Transverse colon (tissue), 4 donors: ENCODE results near the gene TFAP2D. TPM values are rescaled to one million over a fixed set of nuclear protein-coding genes. Genes with fewer than 3 reads are reported as not detected.

ENCODE experiments used
- DNase-seq: peaks from one replicate; pipeline ENCODE4 v3.0.0-alpha.2; 2019
- H3K27ac ChIP-seq, 4 donors: fragments of 200-600 bp; sonication (generic); 2 replicates each; pipeline ENCODE4 v1.5.1; 2016 to 2018; ENCODE audit warnings: inconsistent platforms in 4 of 4
- H3K27me3 ChIP-seq: fragments of 200-600 bp; sonication (generic); 2 replicates; pipeline ENCODE4 v1.5.1; 2017; ENCODE audit warnings: inconsistent platforms
- H3K36me3 ChIP-seq, 4 donors: fragments of 200-600 bp; sonication (generic); 2 replicates each; pipeline ENCODE4 v1.5.1; 2017 to 2019; ENCODE audit warnings: inconsistent platforms in 4 of 4
- H3K4me1 ChIP-seq, 4 donors: fragments of 200-600 bp; sonication (generic); 2 replicates each; pipeline ENCODE4 v1.5.1; 2017 to 2020; ENCODE audit warnings: inconsistent platforms in 4 of 4
- H3K4me3 ChIP-seq, 4 donors: fragments of 200-600 bp; sonication (generic); 1 replicate in 1 of 4; 2 replicates in 3 of 4; pipeline versions ENCODE4 v1.5.1 to v1.6.1; 2017 to 2019; ENCODE audit warnings: inconsistent platforms in 4 of 4
- H3K9me3 ChIP-seq, 2 donors: fragments of 200-600 bp; sonication (generic); 2 replicates each; pipeline ENCODE4 v1.5.1; 2017 to 2019; ENCODE audit warnings: inconsistent platforms in 2 of 2
- CTCF ChIP-seq, 5 experiments: fragments of 200-600 bp in 3 of 5; fragments of 450-650 bp in 2 of 5; sonication (generic) in 3 of 5; IDR thresholded peaks; 1 replicate in 2 of 5; 2 replicates in 3 of 5; pipeline ENCODE4 v1.5.1; 2016 to 2017; ENCODE audit warnings: antibody characterized with exemption in 5 of 5, inconsistent platforms in 3 of 5, mild to moderate bottlenecking in 2 of 5, moderate library complexity in 1 of 5
- EP300 ChIP-seq: sonication (generic); formaldehyde crosslinking; IDR thresholded peaks from one replicate; pipeline ENCODE4 v1.6.1; 2017; ENCODE audit warnings: antibody characterized with exemption, low read depth
- POLR2A ChIP-seq: fragments of 450-650 bp; IDR thresholded peaks from one replicate; pipeline ENCODE4 v1.6.1; 2016; ENCODE audit warnings: antibody characterized with exemption, mild to moderate bottlenecking, moderate library complexity
- POLR2AphosphoS5 ChIP-seq, 3 donors: sonication (generic); formaldehyde crosslinking; IDR thresholded peaks; one replicate each; pipeline ENCODE4 v1.6.1; 2016; ENCODE audit warnings: antibody characterized with exemption in 3 of 3
- WGBS, 2 donors: methylation state at CpG; one replicate each; pipeline ENCODE4 v1.1.5; 2018; ENCODE audit warnings: low coverage in 1 of 2; 5-methylcytosine and 5-hydroxymethylcytosine counted together
- in situ Hi-C, 4 donors: fragments of 200-750 bp; cut with MboI; loops; one replicate each; pipeline versions ENCODE4 v1.15.0 to v1.15.1; 2017; ENCODE audit warnings: low sequenced_read_pairs in 3 of 4, low pct_ligation_motif_present in 1 of 4, low pct_unique_long_range_greater_than_20kb in 1 of 4
- intact Hi-C: fragments of 100-400 bp; cut with DNase I; formaldehyde crosslinking; loops from one replicate; pipeline ENCODE4 v1.15.1; 2023; ENCODE audit warnings: low total_unique reads
- total RNA-seq, 4 donors: library from RNA; depleted of rRNA; stranded (reverse); fragments of >200 nt; gene quantifications; one replicate each; pipeline ENCODE4 v1.1.0, GENCODE V29; 2016

TFAP2D gene
- total RNA-seq, 4 donors from 2014 or later, result not detected

GRCh38 chr6:50716899-50717509, 3.7 kb downstream of the TFAP2D start:
- peaks cover 84% of the 10 kb centered on the region for H3K27me3 ChIP-seq
- no peak for DNase-seq
- H3K4me1 ChIP-seq, result no peaks in the 10 kb centered on the region
- TF ChIP-seq POLR2A (no peak), POLR2AphosphoS5 (IDR thresholded peaks at IDR 0.05) (no peak), CTCF (IDR thresholded peaks at IDR 0.05) (no peak), EP300 (no peak)
- H3K27ac ChIP-seq, result no peak overlapping the region
- no peak overlapping the region for H3K4me3 ChIP-seq
- intact Hi-C loops (no loop called here), in situ Hi-C loops (no loop called here)
- 7 to 10% methylated on average over 12 to 14 of the region's 14 CpGs for WGBS, 2 donors
- no peaks in the 10 kb centered on the region for H3K9me3 ChIP-seq
- H3K36me3 ChIP-seq, result no peaks in the 10 kb centered on the region

DNA sequence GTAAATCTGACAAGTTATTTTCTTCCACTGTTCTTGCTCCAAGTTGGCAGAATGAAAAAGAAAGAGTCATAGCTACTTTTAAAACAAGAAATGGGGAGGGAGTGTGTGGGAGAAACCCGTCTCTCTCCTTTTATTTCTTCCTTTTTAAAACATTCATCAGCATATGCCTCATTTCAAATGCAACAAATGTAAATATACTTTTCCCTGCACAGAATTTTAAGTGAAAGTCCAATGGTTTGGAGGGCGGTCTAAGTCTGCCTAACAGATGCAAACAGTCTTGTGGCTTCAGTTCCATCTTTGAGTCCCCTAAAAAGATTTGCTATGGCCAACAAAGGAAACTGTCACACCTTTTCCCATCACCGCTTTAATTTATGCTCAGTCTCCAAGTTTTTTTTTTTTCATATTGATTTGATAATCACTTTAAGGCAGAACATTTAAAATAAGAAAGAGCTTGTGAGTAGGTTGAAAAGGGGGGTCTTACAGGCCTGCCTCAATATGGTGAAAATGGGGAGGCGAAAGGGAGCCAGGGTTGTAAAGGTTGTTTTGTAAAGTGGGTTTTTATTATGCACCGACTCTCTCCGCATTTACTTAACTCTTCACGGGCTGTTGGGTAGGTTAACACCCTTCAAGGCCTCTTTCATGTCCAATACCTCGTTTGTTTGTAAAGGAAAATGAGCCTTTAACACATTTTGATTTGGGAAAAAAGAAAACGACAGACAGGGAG, 4.6 kb downstream of the TFAP2D start:
- H3K27me3 ChIP-seq, result peaks cover 84% of the 10 kb centered on the region
- H3K36me3 ChIP-seq, result no peaks in the 10 kb centered on the region
- WGBS, 2 donors, result 6 to 9% methylated on average over 9 of the region's 9 CpGs
- no peak overlapping the region for H3K4me3 ChIP-seq
- intact Hi-C loops, result no loop called here
- no peaks in the 10 kb centered on the region for H3K4me1 ChIP-seq
- in situ Hi-C loops, result no loop called here
- H3K27ac ChIP-seq, result no peak overlapping the region
- H3K9me3 ChIP-seq, result no peaks in the 10 kb centered on the region
- DNase-seq, result no peak
- TF ChIP-seq POLR2A (no peak), CTCF (IDR thresholded peaks at IDR 0.05) (no peak), POLR2AphosphoS5 (IDR thresholded peaks at IDR 0.05) (no peak), EP300 (no peak)

DNA sequence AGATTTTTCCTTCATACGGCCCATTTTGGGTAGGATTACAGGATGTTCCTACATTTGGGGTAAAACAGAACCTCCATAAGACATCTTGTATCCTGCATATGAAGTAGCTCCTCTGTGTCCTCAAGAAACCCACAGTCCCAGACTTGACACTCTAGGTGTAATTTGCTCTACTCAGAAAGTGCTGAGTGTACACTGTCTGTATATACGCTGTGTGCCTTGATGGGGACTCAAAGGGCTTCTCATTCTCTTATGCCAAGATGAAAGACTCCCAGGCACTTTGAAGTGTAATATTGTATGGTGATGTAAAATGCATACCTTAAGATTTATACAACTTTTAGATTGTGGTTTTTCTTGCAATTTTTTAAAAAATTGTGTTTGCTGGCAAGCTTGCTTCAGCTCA, 5.2 kb downstream of the TFAP2D start:
- H3K27me3 ChIP-seq, result peaks cover 84% of the 10 kb centered on the region
- in situ Hi-C loops (no loop called here), intact Hi-C loops (no loop called here)
- no peak for DNase-seq
- 0 to 33% methylated on average over 1 to 2 of the region's 2 CpGs for WGBS, 2 donors
- no peak overlapping the region for H3K4me3 ChIP-seq
- no peaks in the 10 kb centered on the region for H3K4me1 ChIP-seq
- H3K36me3 ChIP-seq, result no peaks in the 10 kb centered on the region
- TF ChIP-seq POLR2A (no peak), EP300 (no peak), POLR2AphosphoS5 (IDR thresholded peaks at IDR 0.05) (no peak), CTCF (IDR thresholded peaks at IDR 0.05) (no peak)
- no peak overlapping the region for H3K27ac ChIP-seq
- H3K9me3 ChIP-seq, result no peaks in the 10 kb centered on the region

- TF ChIP-seq POLR2A (no peak), EP300 (no peak), CTCF (IDR thresholded peaks at IDR 0.05) (no peak), POLR2AphosphoS5 (IDR thresholded peaks at IDR 0.05) (no peak)
- H3K4me3 ChIP-seq, result no peak overlapping the region
- H3K36me3 ChIP-seq, result no peaks in the 10 kb centered on the region
- H3K9me3 ChIP-seq, result no peaks in the 10 kb centered on the region
- intact Hi-C loops, result no loop called here
- DNase-seq, result no peak
- peaks cover 82% of the 10 kb centered on the region for H3K27me3 ChIP-seq
- H3K4me1 ChIP-seq, result no peaks in the 10 kb centered on the region
- no peak overlapping the region for H3K27ac ChIP-seq
- in situ Hi-C loops, result no loop called here
- WGBS, 2 donors, result 7 to 15% methylated on average over 7 to 10 of the region's 10 CpGs
Observed at GRCh38 chr6:50720623-50721022, 7.3 kb downstream of the TFAP2D start.
